ENCODE results near the gene SHLD1.
A peak's percentile ranks its signal among the peaks of the same experiment; 100 is the strongest.

SHLD1 gene

DNA sequence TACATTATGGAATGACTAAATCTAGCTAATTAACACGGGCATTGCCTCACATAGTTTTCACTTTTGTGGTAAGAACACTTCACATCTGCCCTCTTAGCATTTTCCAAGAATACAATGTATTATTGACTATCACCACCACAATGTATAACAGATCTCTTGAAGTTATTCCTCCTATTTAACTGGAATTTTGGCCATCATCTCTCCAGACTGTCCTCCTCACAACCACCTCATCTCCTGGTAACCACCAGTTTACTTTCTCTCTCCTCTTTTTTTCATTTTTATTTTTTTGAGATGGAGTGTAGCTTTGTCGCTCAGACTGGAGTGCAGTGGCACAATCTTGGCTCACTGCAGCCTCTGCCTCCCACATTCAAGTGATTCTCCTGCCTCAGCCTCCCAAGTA is 8.2 kb upstream of the SHLD1 start:
- no peak for ATAC-seq
- TF ChIP-seq CSRNP3 (CRISPR knock-in tag; IDR thresholded peaks at IDR 0.05) (no peak), GLIS3 (CRISPR knock-in tag; IDR thresholded peaks at IDR 0.05) (no peak), ZNF565 (CRISPR knock-in tag; conservative IDR thresholded peaks at IDR 0.05; ENCODE audit: low read depth) (no peak), TSHZ2 (CRISPR knock-in tag; IDR thresholded peaks at IDR 0.05) (no peak), ZC3H10 (CRISPR knock-in tag; IDR thresholded peaks at IDR 0.05) (no peak), ZNF8 (CRISPR knock-in tag; IDR thresholded peaks at IDR 0.05) (no peak), ZFP3 (CRISPR knock-in tag; IDR thresholded peaks at IDR 0.05) (no peak)
- TF ChIP-seq, protein P1, sequence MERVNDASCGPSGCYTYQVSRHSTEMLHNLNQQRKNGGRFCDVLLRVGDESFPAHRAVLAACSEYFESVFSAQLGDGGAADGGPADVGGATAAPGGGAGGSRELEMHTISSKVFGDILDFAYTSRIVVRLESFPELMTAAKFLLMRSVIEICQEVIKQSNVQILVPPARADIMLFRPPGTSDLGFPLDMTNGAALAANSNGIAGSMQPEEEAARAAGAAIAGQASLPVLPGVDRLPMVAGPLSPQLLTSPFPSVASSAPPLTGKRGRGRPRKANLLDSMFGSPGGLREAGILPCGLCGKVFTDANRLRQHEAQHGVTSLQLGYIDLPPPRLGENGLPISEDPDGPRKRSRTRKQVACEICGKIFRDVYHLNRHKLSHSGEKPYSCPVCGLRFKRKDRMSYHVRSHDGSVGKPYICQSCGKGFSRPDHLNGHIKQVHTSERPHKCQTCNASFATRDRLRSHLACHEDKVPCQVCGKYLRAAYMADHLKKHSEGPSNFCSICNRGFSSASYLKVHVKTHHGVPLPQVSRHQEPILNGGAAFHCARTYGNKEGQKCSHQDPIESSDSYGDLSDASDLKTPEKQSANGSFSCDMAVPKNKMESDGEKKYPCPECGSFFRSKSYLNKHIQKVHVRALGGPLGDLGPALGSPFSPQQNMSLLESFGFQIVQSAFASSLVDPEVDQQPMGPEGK (CRISPR knock-in tag; IDR thresholded peaks at IDR 0.05; ENCODE audit: borderline replicate concordance): no peak

- no peak for ATAC-seq
- no peak for TF ChIP-seq TOX (CRISPR knock-in tag; IDR thresholded peaks at IDR 0.05; ENCODE audit: borderline replicate concordance)
- TF ChIP-seq TSHZ2 (CRISPR knock-in tag; IDR thresholded peaks at IDR 0.05): peak; percentile 56; the same call in 1 of the 2 replicates
- no peak for TF ChIP-seq ZNF70 (CRISPR knock-in tag; IDR thresholded peaks at IDR 0.05)
- TF ChIP-seq CSRNP3 (CRISPR knock-in tag; IDR thresholded peaks at IDR 0.05): no peak
- TF ChIP-seq PPARA (CRISPR knock-in tag; IDR thresholded peaks at IDR 0.05; ENCODE audit: borderline replicate concordance): no peak
- no peak for TF ChIP-seq ZNF565 (CRISPR knock-in tag; conservative IDR thresholded peaks at IDR 0.05; ENCODE audit: low read depth)
- TF ChIP-seq ESRRG (CRISPR knock-in tag; IDR thresholded peaks at IDR 0.05): no peak
- no peak for TF ChIP-seq ARNTL (CRISPR knock-in tag; IDR thresholded peaks at IDR 0.05; ENCODE audit: borderline replicate concordance, low read depth)
- TF ChIP-seq, protein P1 (CRISPR knock-in tag; IDR thresholded peaks at IDR 0.05; ENCODE audit: borderline replicate concordance): no peak
- no peak for TF ChIP-seq OSR1 (CRISPR knock-in tag; IDR thresholded peaks at IDR 0.05)
- TF ChIP-seq RARB (CRISPR knock-in tag; IDR thresholded peaks at IDR 0.05): no peak
- no peak for TF ChIP-seq ZFP30 (CRISPR knock-in tag; IDR thresholded peaks at IDR 0.05)
- peak; percentile 95 for TF ChIP-seq ISL1 (CRISPR knock-in tag; IDR thresholded peaks at IDR 0.05)
- no peak for TF ChIP-seq CSDC2 (CRISPR knock-in tag; IDR thresholded peaks at IDR 0.05)
- TF ChIP-seq ZC3H10 (CRISPR knock-in tag; IDR thresholded peaks at IDR 0.05): no peak
- no peak for TF ChIP-seq ZFP3 (CRISPR knock-in tag; IDR thresholded peaks at IDR 0.05)
- no peak for TF ChIP-seq BACH2 (CRISPR knock-in tag; IDR thresholded peaks at IDR 0.05; ENCODE audit: borderline replicate concordance)
- 0 out of 2 replicates have a peak, but pooled peaks have one; percentile 18 for TF ChIP-seq TCF4 (CRISPR knock-in tag; IDR thresholded peaks at IDR 0.05; ENCODE audit: borderline replicate concordance)
- TF ChIP-seq SNAI2 (CRISPR knock-in tag; IDR thresholded peaks at IDR 0.05): no peak
- no peak; the same call in 1 of the 2 replicates for TF ChIP-seq GLIS3 (CRISPR knock-in tag; IDR thresholded peaks at IDR 0.05)
- TF ChIP-seq POU6F1 (CRISPR knock-in tag; IDR thresholded peaks at IDR 0.05; ENCODE audit: borderline replicate concordance, low read depth): no peak
- TF ChIP-seq, protein P2, sequence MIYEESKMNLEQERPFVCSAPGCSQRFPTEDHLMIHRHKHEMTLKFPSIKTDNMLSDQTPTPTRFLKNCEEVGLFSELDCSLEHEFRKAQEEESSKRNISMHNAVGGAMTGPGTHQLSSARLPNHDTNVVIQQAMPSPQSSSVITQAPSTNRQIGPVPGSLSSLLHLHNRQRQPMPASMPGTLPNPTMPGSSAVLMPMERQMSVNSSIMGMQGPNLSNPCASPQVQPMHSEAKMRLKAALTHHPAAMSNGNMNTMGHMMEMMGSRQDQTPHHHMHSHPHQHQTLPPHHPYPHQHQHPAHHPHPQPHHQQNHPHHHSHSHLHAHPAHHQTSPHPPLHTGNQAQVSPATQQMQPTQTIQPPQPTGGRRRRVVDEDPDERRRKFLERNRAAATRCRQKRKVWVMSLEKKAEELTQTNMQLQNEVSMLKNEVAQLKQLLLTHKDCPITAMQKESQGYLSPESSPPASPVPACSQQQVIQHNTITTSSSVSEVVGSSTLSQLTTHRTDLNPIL (CRISPR knock-in tag; IDR thresholded peaks at IDR 0.05; ENCODE audit: low read depth): peak; percentile 72
- TF ChIP-seq ZNF8 (CRISPR knock-in tag; IDR thresholded peaks at IDR 0.05): peak; percentile 32; the same call in 1 of the 2 replicates
These were observed 4.7 kb upstream of the SHLD1 start for GRCh38 chr20:5745416-5746030.
